ENCODE measurements around the gene MTCL1.

MTCL1 gene

GRCh38 chr18:8793445-8794155, 88.2 kb downstream of the MTCL1 start:
- no peak for DNase-seq (ENCODE audit: low spot score)

- DNase-seq (ENCODE audit: low spot score), result no peak
Observed at GRCh38 chr18:8794156-8794933, 89.0 kb downstream of the MTCL1 start.

GRCh38 chr18:8794934-8795280, 89.6 kb downstream of the MTCL1 start:
- DNase-seq (ENCODE audit: low spot score), result no peak

GRCh38 chr18:8795586-8796325, 90.4 kb downstream of the MTCL1 start:
- DNase-seq (ENCODE audit: low spot score), result no peak

- no peak for DNase-seq (ENCODE audit: low spot score)
Observed at GRCh38 chr18:8797206-8797605, 91.8 kb downstream of the MTCL1 start.

GRCh38 chr18:8799001-8799400, 93.6 kb downstream of the MTCL1 start:
- DNase-seq (ENCODE audit: low spot score), result no peak

- no peak for DNase-seq (ENCODE audit: low spot score)
Observed at GRCh38 chr18:8799596-8800441, 94.5 kb downstream of the MTCL1 start.

- DNase-seq (ENCODE audit: low spot score), result no peak
Observed at GRCh38 chr18:8800445-8800844, 95.1 kb downstream of the MTCL1 start.

- no peak for DNase-seq (ENCODE audit: low spot score)
Observed at GRCh38 chr18:8800876-8801262, 95.5 kb downstream of the MTCL1 start.

- no peak for DNase-seq (ENCODE audit: low spot score)
Observed at GRCh38 chr18:8801263-8801901, 96.0 kb downstream of the MTCL1 start.

GRCh38 chr18:8802017-8802672, 96.8 kb downstream of the MTCL1 start:
- DNase-seq (ENCODE audit: low spot score), result no peak

GRCh38 chr18:8803063-8803795, 97.9 kb downstream of the MTCL1 start:
- no peak for DNase-seq (ENCODE audit: low spot score)

GRCh38 chr18:8803957-8804356, 98.6 kb downstream of the MTCL1 start:
- no peak for DNase-seq (ENCODE audit: low spot score)

GRCh38 chr18:8805552-8805951, 100.2 kb downstream of the MTCL1 start:
- no peak for DNase-seq (ENCODE audit: low spot score)

- DNase-seq (ENCODE audit: low spot score), result no peak
Observed at GRCh38 chr18:8806100-8806797, 100.9 kb downstream of the MTCL1 start.

- DNase-seq (ENCODE audit: low spot score), result no peak
Observed at GRCh38 chr18:8806798-8807487, 101.6 kb downstream of the MTCL1 start.

- no peak for DNase-seq (ENCODE audit: low spot score)
Observed at GRCh38 chr18:8807488-8807805, 102.1 kb downstream of the MTCL1 start.

GRCh38 chr18:8808001-8808400, 102.6 kb downstream of the MTCL1 start:
- no peak for DNase-seq (ENCODE audit: low spot score)

- DNase-seq (ENCODE audit: low spot score), result no peak
Observed at GRCh38 chr18:8809514-8809913, 104.2 kb downstream of the MTCL1 start.
